AG10803 (cell line): ENCODE measurements around the gene GPX4.

Experiments used
- DNase-seq: peaks from one replicate; pipeline ENCODE4 v3.0.0; 2010; ENCODE audit warnings: low read depth
- H3K4me3 ChIP-seq: 2 replicates; pipeline ENCODE4 v1.5.1; 2011; ENCODE audit warnings: mild to moderate bottlenecking, low read length, control low read depth
- CTCF ChIP-seq: conservative IDR thresholded peaks from 2 replicates; pipeline ENCODE4 v1.5.1; 2011; ENCODE audit warnings: mild to moderate bottlenecking, low read length, control low read depth, inconsistent platforms

GPX4 gene, protein sequence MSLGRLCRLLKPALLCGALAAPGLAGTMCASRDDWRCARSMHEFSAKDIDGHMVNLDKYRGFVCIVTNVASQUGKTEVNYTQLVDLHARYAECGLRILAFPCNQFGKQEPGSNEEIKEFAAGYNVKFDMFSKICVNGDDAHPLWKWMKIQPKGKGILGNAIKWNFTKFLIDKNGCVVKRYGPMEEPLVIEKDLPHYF

GRCh38 chr19:1103708-1104310 is at the start of gene GPX4:
Gene GPX4, plus strand, starts transcription at chr19:1103994. Its CDS starts 50 bp downstream, at chr19:1104044.
- no peak for TF ChIP-seq CTCF
- H3K4me3 ChIP-seq, result peak within 1 kb of the TSS; percentile 77
- DNase-seq, result peak; percentile 99

- H3K4me3 ChIP-seq, result no peak overlapping the region
- no peak for TF ChIP-seq CTCF
- DNase-seq, result no peak
Measured at GRCh38 chr19:1054102-1055027, 49.4 kb upstream of the GPX4 start.

DNA sequence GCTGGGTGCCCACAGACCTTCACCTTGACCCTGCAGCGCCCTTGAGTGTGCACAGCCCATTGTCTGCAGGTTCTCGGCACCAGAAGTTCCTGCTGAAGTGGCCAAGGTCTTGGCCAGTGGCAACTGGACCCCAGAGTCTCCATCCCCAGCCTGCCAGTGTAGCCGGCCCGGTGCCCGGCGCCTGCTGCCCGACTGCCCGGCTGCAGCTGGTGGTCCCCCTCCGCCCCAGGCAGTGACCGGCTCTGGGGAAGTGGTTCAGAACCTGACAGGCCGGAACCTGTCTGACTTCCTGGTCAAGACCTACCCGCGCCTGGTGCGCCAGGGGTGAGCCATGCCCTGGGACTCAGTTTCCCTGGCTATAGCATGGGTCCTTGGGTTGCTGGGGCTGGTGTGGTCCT is 48.8 kb upstream of the GPX4 start:
- DNase-seq, result no peak
- TF ChIP-seq CTCF, result no peak

GRCh38 chr19:1055886-1056620 is 47.7 kb upstream of the GPX4 start:
- H3K4me3 ChIP-seq, result no peak overlapping the region
- no peak for TF ChIP-seq CTCF

More for the DNA sequence above, 48.8 kb upstream of the GPX4 start:
- H3K4me3 ChIP-seq, result no peak overlapping the region

DNA sequence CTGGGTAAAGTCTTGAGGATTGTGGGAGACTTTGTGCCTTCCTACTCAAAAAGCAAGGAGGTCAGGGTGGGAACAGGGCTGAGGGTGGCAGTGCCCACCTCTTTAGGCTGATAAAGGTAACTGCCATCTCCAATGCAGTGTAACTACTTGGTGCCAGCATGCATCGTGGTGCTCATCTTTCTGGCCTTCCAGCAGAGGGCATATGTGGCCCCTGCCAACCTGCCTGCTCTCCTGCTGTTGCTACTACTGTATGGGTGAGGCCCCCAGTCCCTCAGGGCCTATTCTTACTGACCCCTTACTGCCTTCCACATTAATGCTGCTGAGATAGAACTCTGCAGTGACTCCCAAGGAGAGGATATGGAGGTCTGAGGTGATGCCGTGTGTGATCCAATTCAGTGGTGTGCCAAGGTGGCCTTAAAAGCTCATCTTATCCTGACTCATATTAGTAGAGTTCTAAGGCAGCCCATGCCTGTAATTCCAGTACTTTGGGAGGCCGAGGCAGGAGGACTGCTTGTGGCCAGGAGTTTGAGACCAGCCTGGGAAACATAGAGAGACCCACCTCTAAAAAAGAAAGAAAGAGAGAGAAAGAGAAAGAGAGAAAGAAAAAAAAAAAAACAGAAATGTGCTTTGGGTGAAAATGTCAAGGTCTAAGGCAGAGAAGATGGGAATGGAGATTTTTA is 46.5 kb upstream of the GPX4 start:
- H3K4me3 ChIP-seq, result no peak overlapping the region
- no peak for TF ChIP-seq CTCF
- peak; percentile 67 for DNase-seq

More at GRCh38 chr19:1055886-1056620, 47.7 kb upstream of the GPX4 start:
- DNase-seq, result no peak

DNA sequence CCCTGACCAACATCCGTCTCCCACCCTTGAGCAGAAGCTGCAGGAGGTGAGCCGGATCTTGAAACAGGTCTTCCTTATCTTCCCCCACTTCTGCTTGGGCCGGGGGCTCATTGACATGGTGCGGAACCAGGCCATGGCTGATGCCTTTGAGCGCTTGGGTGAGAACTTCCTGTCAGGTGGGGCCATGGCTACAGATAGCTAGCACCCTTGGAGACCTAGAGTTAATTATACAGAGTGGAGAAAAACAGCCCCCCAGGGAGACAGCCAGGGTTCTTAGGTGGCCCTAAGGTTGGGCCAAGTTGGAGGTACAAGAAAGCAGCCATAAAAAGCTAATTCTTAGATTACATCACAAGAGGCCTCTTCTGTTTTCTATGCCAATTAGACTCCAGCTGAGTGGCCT is 45.7 kb upstream of the GPX4 start:
- H3K4me3 ChIP-seq, result no peak overlapping the region
- no peak for DNase-seq
- TF ChIP-seq CTCF, result no peak
